HL-60 (cell line): ENCODE data around the gene TBCD.

Experiments
- GABPA ChIP-seq: IDR thresholded peaks from 2 replicates; pipeline ENCODE4 v1.6.1; 2012; ENCODE audit warnings: low read depth
- POLR2AphosphoS5 ChIP-seq: IDR thresholded peaks from 2 replicates; pipeline ENCODE4 v1.6.1; 2012; ENCODE audit warnings: low read depth
- SPI1 ChIP-seq: IDR thresholded peaks from 2 replicates; pipeline ENCODE4 v1.6.1; 2012; ENCODE audit warnings: low read depth, mild to moderate bottlenecking, borderline replicate concordance
- TF ChIP-seq, protein P1 (sequence below): IDR thresholded peaks from one replicate; pipeline ENCODE4 v1.5.1; 2011; ENCODE audit warnings: low read length, control low read depth, inconsistent platforms; ENCODE audit not compliant: insufficient read depth
- TF ChIP-seq, protein P2 (sequence below): IDR thresholded peaks from 2 replicates; pipeline ENCODE4 v1.6.1; 2012; ENCODE audit warnings: low read depth; ENCODE audit not compliant: insufficient replicate concordance

DNA sequence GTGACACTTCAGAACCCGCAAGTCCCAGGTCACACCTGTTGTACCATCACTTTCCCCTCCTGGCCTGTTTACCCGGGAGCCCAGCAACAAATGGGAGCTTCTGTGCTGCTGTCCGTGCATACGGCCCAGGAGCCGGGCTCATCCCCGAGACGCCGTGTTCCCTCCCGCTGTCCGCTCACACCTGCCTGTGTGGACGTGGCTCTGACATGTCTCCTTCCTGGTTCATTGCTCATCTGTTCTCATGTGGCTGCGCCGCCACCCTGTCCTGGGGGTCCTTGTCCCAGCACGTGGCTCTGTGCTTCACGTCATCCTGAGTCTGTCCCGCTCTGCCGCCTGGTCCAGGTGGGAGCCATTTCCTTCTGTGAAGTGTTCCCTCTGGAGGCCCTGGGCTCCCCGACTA is 37.9 kb downstream of the TBCD start:
- TF ChIP-seq, protein P1, sequence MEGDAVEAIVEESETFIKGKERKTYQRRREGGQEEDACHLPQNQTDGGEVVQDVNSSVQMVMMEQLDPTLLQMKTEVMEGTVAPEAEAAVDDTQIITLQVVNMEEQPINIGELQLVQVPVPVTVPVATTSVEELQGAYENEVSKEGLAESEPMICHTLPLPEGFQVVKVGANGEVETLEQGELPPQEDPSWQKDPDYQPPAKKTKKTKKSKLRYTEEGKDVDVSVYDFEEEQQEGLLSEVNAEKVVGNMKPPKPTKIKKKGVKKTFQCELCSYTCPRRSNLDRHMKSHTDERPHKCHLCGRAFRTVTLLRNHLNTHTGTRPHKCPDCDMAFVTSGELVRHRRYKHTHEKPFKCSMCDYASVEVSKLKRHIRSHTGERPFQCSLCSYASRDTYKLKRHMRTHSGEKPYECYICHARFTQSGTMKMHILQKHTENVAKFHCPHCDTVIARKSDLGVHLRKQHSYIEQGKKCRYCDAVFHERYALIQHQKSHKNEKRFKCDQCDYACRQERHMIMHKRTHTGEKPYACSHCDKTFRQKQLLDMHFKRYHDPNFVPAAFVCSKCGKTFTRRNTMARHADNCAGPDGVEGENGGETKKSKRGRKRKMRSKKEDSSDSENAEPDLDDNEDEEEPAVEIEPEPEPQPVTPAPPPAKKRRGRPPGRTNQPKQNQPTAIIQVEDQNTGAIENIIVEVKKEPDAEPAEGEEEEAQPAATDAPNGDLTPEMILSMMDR = no peak
- TF ChIP-seq, protein P2, sequence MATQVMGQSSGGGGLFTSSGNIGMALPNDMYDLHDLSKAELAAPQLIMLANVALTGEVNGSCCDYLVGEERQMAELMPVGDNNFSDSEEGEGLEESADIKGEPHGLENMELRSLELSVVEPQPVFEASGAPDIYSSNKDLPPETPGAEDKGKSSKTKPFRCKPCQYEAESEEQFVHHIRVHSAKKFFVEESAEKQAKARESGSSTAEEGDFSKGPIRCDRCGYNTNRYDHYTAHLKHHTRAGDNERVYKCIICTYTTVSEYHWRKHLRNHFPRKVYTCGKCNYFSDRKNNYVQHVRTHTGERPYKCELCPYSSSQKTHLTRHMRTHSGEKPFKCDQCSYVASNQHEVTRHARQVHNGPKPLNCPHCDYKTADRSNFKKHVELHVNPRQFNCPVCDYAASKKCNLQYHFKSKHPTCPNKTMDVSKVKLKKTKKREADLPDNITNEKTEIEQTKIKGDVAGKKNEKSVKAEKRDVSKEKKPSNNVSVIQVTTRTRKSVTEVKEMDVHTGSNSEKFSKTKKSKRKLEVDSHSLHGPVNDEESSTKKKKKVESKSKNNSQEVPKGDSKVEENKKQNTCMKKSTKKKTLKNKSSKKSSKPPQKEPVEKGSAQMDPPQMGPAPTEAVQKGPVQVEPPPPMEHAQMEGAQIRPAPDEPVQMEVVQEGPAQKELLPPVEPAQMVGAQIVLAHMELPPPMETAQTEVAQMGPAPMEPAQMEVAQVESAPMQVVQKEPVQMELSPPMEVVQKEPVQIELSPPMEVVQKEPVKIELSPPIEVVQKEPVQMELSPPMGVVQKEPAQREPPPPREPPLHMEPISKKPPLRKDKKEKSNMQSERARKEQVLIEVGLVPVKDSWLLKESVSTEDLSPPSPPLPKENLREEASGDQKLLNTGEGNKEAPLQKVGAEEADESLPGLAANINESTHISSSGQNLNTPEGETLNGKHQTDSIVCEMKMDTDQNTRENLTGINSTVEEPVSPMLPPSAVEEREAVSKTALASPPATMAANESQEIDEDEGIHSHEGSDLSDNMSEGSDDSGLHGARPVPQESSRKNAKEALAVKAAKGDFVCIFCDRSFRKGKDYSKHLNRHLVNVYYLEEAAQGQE = no peak
- no peak for TF ChIP-seq GABPA
- no peak for TF ChIP-seq POLR2AphosphoS5
- TF ChIP-seq SPI1 = no peak
